CD4-positive, alpha-beta T cell treated with Interleukin-6 for 4 hours (primary cell): Measurements from ENCODE around the gene PNP.
"Not testable (repeated sequence)": the region's sequence is repeated elsewhere in the genome, so short reads cannot be mapped to it uniquely, and the experiment has no call there.

Source experiments
- DNase-seq: peaks from one replicate; pipeline ENCODE4 v3.0.0-alpha.2; 2020; ENCODE audit warnings: mixed read lengths

PNP gene

GRCh38 chr14:20493634-20494033 lies 24.4 kb downstream of the PNP start:
- DNase-seq: no peak

- no peak for DNase-seq
These were observed 25.9 kb downstream of the PNP start for GRCh38 chr14:20494935-20495766.

- no peak for DNase-seq
These were observed 29.4 kb downstream of the PNP start for GRCh38 chr14:20498622-20499021.

DNA sequence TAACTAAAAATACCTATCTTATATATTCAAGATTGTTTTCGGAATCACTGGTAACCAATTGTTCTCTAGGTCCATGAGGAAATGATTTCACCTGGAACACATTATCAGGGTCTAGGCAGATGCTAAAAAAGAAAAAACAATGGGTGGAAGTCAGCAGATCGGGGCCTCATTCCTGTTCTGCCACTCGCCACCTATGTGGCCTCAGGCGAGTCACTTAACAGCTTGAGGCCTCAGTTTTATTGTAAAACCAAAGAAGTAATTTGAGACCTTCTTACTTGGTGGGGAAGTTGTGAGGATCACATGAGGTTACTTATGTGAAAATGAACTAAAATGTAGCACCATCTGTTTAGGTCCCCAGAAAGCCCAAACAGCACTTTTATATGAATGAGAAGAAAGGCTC lies 29.9 kb downstream of the PNP start:
- DNase-seq: no peak

GRCh38 chr14:20499881-20500280 lies 30.7 kb downstream of the PNP start:
- no peak for DNase-seq

DNA sequence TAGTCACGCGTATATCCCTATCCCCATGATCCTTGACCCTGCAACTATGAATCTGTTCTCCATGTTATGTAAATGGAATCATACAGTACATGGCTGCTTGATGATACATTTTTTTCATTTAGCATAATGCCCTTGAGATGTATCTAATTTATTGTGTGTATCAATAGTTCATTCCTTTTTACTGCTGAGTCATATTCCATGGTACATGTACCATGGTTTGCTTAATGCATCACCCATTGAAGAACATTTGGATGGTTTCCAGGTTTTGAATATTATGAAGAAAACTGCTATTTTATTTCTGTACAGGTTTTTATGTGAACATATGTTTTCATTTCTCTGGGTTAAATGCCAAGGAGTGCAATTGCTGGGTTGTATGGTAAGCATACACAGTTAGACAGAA lies 32.1 kb downstream of the PNP start:
- no peak for DNase-seq

DNA sequence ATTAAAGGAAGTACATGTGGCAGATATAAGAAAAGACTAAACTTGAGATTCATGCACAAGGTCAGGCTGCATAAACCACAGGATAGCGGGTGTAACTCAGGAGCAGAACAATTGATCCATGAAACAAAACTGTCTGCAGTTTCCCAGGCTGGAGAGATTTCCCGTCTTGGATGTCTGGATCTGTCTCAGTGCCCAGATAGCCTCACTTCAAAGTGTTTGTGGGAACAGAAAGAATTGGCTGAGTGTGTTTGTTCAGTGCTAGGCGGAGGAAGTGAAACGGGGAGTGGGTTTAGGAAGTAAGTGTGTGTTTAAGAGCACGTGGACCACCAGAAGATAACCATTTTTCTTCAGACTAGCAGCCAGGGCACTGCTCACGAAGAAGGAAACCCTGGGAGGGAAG lies 34.7 kb downstream of the PNP start:
- DNase-seq: no peak

- not testable (repeated sequence) for DNase-seq
These were observed 37.1 kb downstream of the PNP start for GRCh38 chr14:20506276-20506675.

- DNase-seq: not testable (repeated sequence)
These were observed 37.5 kb downstream of the PNP start for GRCh38 chr14:20506752-20507151.

- DNase-seq: not testable (repeated sequence)
These were observed 38.3 kb downstream of the PNP start for GRCh38 chr14:20507537-20507936.

DNA sequence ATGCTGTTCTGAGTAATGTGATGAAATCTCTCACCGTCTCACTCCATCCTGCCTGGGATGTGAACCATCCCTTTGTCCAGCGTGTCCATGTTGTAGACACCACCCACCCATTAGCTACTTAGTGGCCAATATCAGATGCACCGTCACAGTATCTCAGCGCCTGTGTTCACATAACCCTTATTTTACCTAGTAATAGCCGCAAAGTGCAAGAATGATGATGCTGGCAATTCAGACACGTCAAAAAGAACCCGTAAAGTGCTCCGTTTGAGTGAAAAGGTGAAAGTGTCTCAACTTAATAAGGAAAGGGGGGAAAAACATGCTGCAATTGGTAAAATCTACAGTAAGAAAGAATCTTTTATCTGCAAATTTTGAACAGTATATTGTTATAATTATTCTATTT lies 39.2 kb downstream of the PNP start:
- DNase-seq: no peak

DNA sequence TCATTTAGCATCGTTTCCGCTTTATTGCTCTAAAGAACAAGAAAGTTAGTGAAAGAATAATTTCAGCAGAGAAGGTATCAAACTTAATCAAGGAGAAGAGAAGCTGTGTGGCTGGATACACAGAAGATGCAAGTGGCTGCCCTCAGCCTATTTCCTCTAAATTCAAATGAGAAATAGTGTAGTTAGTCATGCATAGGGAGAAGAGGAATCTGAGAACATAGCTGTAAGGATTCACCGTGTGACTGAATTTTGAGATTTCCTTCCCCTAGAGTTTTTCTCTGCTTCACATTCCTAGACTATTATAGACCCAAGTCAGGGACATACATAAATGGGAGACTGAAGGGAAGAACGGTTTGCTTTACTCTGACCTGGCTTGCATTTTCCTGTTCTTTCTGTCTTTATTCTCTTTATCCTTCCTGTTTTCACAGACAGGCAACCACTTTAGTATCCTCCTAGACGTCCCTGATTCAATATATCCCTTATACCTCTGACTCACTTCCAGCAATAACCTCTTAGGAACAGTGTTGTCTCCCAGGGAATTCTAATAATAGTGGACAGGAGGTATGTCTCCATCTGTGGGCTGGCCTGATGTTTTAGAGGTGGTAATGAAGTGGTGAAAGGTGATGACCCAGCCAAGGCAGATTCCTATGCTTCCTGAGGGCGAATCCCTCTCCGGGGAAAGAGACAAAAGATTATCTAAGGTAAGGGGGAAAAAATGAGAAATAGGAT lies 43.1 kb downstream of the PNP start:
- DNase-seq: no peak

DNA sequence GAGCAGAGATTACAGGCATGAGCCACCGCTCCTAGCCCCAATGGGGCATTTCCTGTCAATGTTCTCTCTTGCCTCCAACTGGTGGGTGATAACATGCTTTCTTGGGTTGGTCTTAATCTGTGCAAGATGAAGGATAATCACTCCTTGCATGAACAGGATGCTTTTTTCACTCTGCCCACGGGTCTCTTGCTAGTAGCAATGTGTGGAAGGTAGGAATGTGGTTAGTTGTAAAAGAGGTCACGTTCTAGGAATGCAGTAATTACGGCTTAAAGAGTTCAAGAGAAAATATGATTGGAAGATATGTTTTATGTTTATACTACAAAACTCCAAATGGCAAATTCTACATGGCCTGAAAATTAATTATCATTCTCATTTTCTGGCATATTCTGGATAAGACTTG lies 46.6 kb downstream of the PNP start:
- no peak for DNase-seq

GRCh38 chr14:20516921-20517320 lies 47.7 kb downstream of the PNP start:
- DNase-seq: no peak

- DNase-seq: no peak
These were observed 53.1 kb downstream of the PNP start for GRCh38 chr14:20522332-20522731.

DNA sequence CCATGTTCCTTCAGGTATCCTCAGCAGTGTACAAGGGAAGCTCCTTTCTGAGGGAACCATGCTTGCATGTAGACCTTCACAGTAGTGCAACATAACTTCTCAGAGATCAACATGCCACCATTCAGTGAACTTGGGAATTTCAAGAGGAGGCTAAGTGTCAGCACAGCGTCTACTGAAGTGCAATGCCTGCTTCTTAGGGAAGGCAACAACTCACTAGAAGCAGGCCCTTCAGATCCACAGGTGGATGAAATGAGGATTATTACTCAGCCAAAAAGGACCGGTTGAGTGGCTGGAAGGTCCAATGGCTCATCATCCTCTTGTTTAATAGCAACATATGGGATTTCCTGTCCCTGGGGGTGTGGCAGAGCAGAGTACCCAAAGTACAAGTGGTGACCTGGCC lies 54.8 kb downstream of the PNP start:
- DNase-seq: no peak
